K562 (cell line): Measurements from ENCODE around the gene CD46. TPM values are rescaled to one million over a fixed set of nuclear protein-coding genes. Genes with fewer than 3 reads are reported as not detected.

Experiments used
- ATAC-seq: fragments of 200-7000 bp; cut with Tn5 transposase; 3 replicates; pipeline ENCODE4 v1.9.1; 2020; ENCODE audit warnings: moderate library complexity
- BruUV-seq: library from RNA; stranded (reverse); fragments of 400-500 nt; replicated peaks from 2 replicates; lab custom pipeline; 2021; lab: Mats Ljungman, UMichigan
- CTCF ChIA-PET: fragments of 300-600 bp; formaldehyde crosslinking; extraction: SDS; loops from one replicate; lab custom pipeline; 2021; ENCODE audit warnings: low intra/inter-chr PET ratio; lab: Yijun Ruan, JAX
- POLR2A ChIA-PET: fragments of 300-600, 350-650 bp; sonication (Branson Sonifier 250); formaldehyde crosslinking; extraction: SDS; loops from one replicate; lab custom pipeline; 2021; ENCODE audit warnings: antibody characterized with exemption, inconsistent platforms; lab: Yijun Ruan, JAX
- DNase-seq, 4 experiments: peaks; one replicate each; pipeline versions ENCODE4 v3.0.0 to v3.0.0-alpha.2; 2011 to 2018; ENCODE audit warnings: low spot score in 3 of 4, mixed read lengths in 3 of 4; ENCODE audit errors: extremely low read depth in 1 of 4
- FAIRE-seq: peaks from 2 replicates; lab custom pipeline; 2011; peaks lifted over from hg19 to GRCh38; lab: Jason Lieb, UNC
- H2AFZ ChIP-seq: 2 replicates; pipeline ENCODE4 v1.6.0; 2011; ENCODE audit warnings: low read depth, low read length, control low read depth, inconsistent platforms
- H3K27ac ChIP-seq: fragments of 200-600 bp; 3 replicates; pipeline ENCODE4 v1.8.0; 2011; ENCODE audit warnings: low read depth, mild to moderate bottlenecking, control low read depth, inconsistent platforms, low read length, moderate library complexity, mixed read lengths; ENCODE audit errors: extremely low read depth
- H3K27me3 ChIP-seq, 2 experiments: fragments of 300-600 bp in 1 of 2; 2 replicates in 1 of 2; 3 replicates in 1 of 2; pipeline versions ENCODE4 v1.6.0 to v1.8.0; 2011; ENCODE audit warnings: inconsistent platforms in 2 of 2, low read length in 2 of 2, mild to moderate bottlenecking in 1 of 2, mixed read lengths in 1 of 2, moderate library complexity in 1 of 2; ENCODE audit not compliant: control insufficient read depth in 2 of 2, insufficient read depth in 2 of 2
- H3K36me3 ChIP-seq: fragments of 300-600 bp; 3 replicates; pipeline ENCODE4 v1.8.0; 2011; ENCODE audit warnings: mild to moderate bottlenecking, low read length, inconsistent platforms; ENCODE audit not compliant: control insufficient read depth, insufficient read depth
- H3K4me1 ChIP-seq, 2 experiments: fragments of 200-600 bp in 1 of 2; replicated peaks in 1 of 2; 2 replicates in 1 of 2; 3 replicates in 1 of 2; pipeline versions ENCODE4 v1.5.1 to v1.8.0; 2011; ENCODE audit warnings: inconsistent platforms in 2 of 2, low read length in 2 of 2, mild to moderate bottlenecking in 1 of 2, mixed read lengths in 1 of 2, moderate library complexity in 1 of 2; ENCODE audit not compliant: control insufficient read depth in 2 of 2, insufficient read depth in 2 of 2
- H3K4me2 ChIP-seq: 2 replicates; pipeline ENCODE4 v1.6.1; 2011; ENCODE audit warnings: low read length, control low read depth, inconsistent platforms, mixed read lengths; ENCODE audit not compliant: insufficient read depth
- H3K4me3 ChIP-seq: fragments of 200-600 bp; sonication (generic), shearing (Covaris generic); 2 replicates; pipeline ENCODE4 v1.5.1; 2016; ENCODE audit warnings: control low read depth, inconsistent platforms
- H3K79me2 ChIP-seq: fragments of 200-600 bp; 3 replicates; pipeline ENCODE4 v1.8.0; 2011; ENCODE audit warnings: low read length, inconsistent platforms; ENCODE audit not compliant: control insufficient read depth, insufficient read depth
- H3K9ac ChIP-seq, 2 experiments: 2 replicates each; pipeline versions ENCODE4 v1.6.0 to v1.6.1; 2011; ENCODE audit warnings: low read depth in 2 of 2, low read length in 2 of 2, control low read depth in 1 of 2, inconsistent platforms in 1 of 2, mild to moderate bottlenecking in 1 of 2, mixed read lengths in 1 of 2; ENCODE audit not compliant: insufficient read depth in 1 of 2
- H3K9me1 ChIP-seq: one replicate; pipeline ENCODE4 v1.6.0; 2011; ENCODE audit warnings: inconsistent platforms, mild to moderate bottlenecking, low read length, moderate library complexity; ENCODE audit not compliant: control insufficient read depth, insufficient read depth
- H3K9me3 ChIP-seq: replicated peaks from 2 replicates; pipeline ENCODE4 v1.5.1; 2011; ENCODE audit warnings: low read depth, low read length, inconsistent platforms; ENCODE audit not compliant: control insufficient read depth, insufficient read depth
- H4K20me1 ChIP-seq: replicated peaks from 2 replicates; pipeline ENCODE4 v1.6.1; 2011; ENCODE audit warnings: low read length, inconsistent platforms, mixed read lengths; ENCODE audit not compliant: control insufficient read depth, insufficient read depth
- NCOR1 ChIP-seq: fragments of 450-650 bp; IDR thresholded peaks from 2 replicates; pipeline ENCODE4 v1.6.1; 2016; ENCODE audit warnings: mild to moderate bottlenecking, moderate library complexity
- RFX5 ChIP-seq: IDR thresholded peaks from 2 replicates; pipeline ENCODE4 v1.6.1; 2011; ENCODE audit warnings: low read depth, mild to moderate bottlenecking, improper control_type of control experiment, low read length
- ZNF23 ChIP-seq: fragments of 250-450 bp; sonication (Bioruptor Pico); IDR thresholded peaks from 2 replicates; pipeline ENCODE4 v1.4.0; 2020; ENCODE audit warnings: mild to moderate bottlenecking
- ZNF717 ChIP-seq: fragments of 250-450 bp; sonication (Bioruptor Pico); IDR thresholded peaks from 2 replicates; pipeline ENCODE4 v1.5.0; 2021
- WGBS: fragments of 100-300 bp; shearing (Covaris generic); methylation state at CpG from one replicate; pipeline ENCODE4 v1.1.6; 2016; ENCODE audit warnings: low coverage, mixed read lengths; ENCODE audit not compliant: insufficient coverage; ENCODE audit errors: missing lambda C conversion rate; 5-methylcytosine and 5-hydroxymethylcytosine counted together
- in situ Hi-C: fragments of 300-500 bp; cut with MboI; formaldehyde crosslinking; loops from 4 replicates; pipeline ENCODE4 v1.15.0; 2018; ENCODE audit warnings: inconsistent platforms, mixed read lengths
- intact Hi-C: fragments of 100-400 bp; cut with micrococcal nuclease; formaldehyde crosslinking; loops from 2 replicates; pipeline ENCODE4 v1.14.2; 2022
- polyA plus RNA-seq, 8 experiments: library from polyadenylated mRNA; depleted of rRNA in 4 of 8; stranded (reverse) in 5 of 8; unstranded in 3 of 8; fragments of >200 nt; fragmentation: Nextera tagmentation in 2 of 8; fragmentation: Illumina TruSeq in 1 of 8; extraction: Ambion mirVana in 2 of 8; extraction: Trizol in 1 of 8; gene quantifications; 2 replicates each; pipeline versions ENCODE4 v1.2.1 to v1.2.3, GENCODE V29; 2011 to 2014; ENCODE audit warnings: inconsistent platforms in 1 of 8, missing spikeins in 1 of 8
- total RNA-seq, 7 experiments: library from RNA; depleted of rRNA in 6 of 7; stranded (reverse); fragments of >200 nt in 6 of 7; fragmentation: Illumina TruSeq in 2 of 7; extraction: Trizol in 2 of 7; gene quantifications; 2 replicates each; pipeline versions ENCODE4 v1.2.1 to v1.2.3, GENCODE V29; 2011 to 2021; ENCODE audit warnings: low replicate concordance in 1 of 7
- TF ChIP-seq, protein P1 (sequence below): fragments of 450-650 bp; formaldehyde crosslinking; IDR thresholded peaks from 2 replicates; pipeline ENCODE4 v1.4.0; 2022; ENCODE audit warnings: mild to moderate bottlenecking, moderate library complexity
- TF ChIP-seq, protein P2 (sequence below), 2 experiments: fragments of 450-650 bp; conservative IDR thresholded peaks; 2 replicates each; pipeline ENCODE4 v1.6.1; 2017; ENCODE audit warnings: mild to moderate bottlenecking in 2 of 2, moderate library complexity in 2 of 2
- TF ChIP-seq, protein P3 (sequence below), 2 experiments: fragments of 450-650 bp; IDR thresholded peaks; 2 replicates each; pipeline ENCODE4 v1.6.1; 2016
- TF ChIP-seq, protein P4 (sequence below): fragments of 450-650 bp; formaldehyde crosslinking; IDR thresholded peaks from 2 replicates; pipeline ENCODE4 v1.4.0; 2020; ENCODE audit warnings: mild to moderate bottlenecking, mixed read lengths

CD46 gene
- total and polyA plus RNA-seq, 9 of the 15 experiments (the other 6 are each of a cell fraction or from before 2014, with no cell fraction given): 87.9 to 374 (median 156) TPM

- peak overlapping the region; percentile 95 for H3K4me2 ChIP-seq
- intact Hi-C loops: loop anchor here (2.0 to 5.0 kb wide), 4 partner anchors 25 to 106 kb away; partner anchors contain the start of gene CR1L
- no peaks in the 10 kb centered on the region for H3K9me3 ChIP-seq
- peak overlapping the region; percentile 83 to 99 for H3K9ac ChIP-seq
- FAIRE-seq: no peak
- no peak overlapping the region; the same call in 2 of the 3 replicates for H3K27ac ChIP-seq
- no TSS peak for BruUV-seq
- H2AFZ ChIP-seq: no peak overlapping the region
- no peak for ATAC-seq
- H3K9me1 ChIP-seq: no peaks in the 10 kb centered on the region
- peaks cover 37% of the 10 kb centered on the region for H3K36me3 ChIP-seq
- WGBS: 9% methylated on average over 7 of the region's 7 CpGs
- H3K79me2 ChIP-seq: peaks cover 100% of the 10 kb centered on the region
- peaks cover 20 to 42% of the 10 kb centered on the region in 2 experiments for H3K4me1 ChIP-seq
- ChIA-PET CTCF (no interaction called here), POLR2A (interaction anchor here (0.6 to 0.7 kb wide), 4 partner anchors 13 to 69 kb away, joined by 3 to 4 read pairs (median 3); no protein-coding TSS in a partner anchor)
- peak overlapping the region; percentile 92 for H3K4me3 ChIP-seq
- no peaks in the 10 kb centered on the region for H3K27me3 ChIP-seq
- no peak for DNase-seq
- TF ChIP-seq, protein P1, sequence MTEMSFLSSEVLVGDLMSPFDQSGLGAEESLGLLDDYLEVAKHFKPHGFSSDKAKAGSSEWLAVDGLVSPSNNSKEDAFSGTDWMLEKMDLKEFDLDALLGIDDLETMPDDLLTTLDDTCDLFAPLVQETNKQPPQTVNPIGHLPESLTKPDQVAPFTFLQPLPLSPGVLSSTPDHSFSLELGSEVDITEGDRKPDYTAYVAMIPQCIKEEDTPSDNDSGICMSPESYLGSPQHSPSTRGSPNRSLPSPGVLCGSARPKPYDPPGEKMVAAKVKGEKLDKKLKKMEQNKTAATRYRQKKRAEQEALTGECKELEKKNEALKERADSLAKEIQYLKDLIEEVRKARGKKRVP (CRISPR knock-in tag): no peak
- TF ChIP-seq NCOR1 (peak; percentile 30; the same call in 1 of the 2 replicates), ZNF23 (CRISPR knock-in tag) (no peak), ZNF717 (CRISPR knock-in tag) (no peak), RFX5 (peak; percentile 89)
- TF ChIP-seq, protein P2, sequence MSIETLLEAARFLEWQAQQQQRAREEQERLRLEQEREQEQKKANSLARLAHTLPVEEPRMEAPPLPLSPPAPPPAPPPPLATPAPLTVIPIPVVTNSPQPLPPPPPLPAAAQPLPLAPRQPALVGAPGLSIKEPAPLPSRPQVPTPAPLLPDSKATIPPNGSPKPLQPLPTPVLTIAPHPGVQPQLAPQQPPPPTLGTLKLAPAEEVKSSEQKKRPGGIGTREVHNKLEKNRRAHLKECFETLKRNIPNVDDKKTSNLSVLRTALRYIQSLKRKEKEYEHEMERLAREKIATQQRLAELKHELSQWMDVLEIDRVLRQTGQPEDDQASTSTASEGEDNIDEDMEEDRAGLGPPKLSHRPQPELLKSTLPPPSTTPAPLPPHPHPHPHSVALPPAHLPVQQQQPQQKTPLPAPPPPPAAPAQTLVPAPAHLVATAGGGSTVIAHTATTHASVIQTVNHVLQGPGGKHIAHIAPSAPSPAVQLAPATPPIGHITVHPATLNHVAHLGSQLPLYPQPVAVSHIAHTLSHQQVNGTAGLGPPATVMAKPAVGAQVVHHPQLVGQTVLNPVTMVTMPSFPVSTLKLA (conservative IDR thresholded peaks at IDR 0.05): 0 out of 4 replicates have a peak, but pooled peaks of 1 of the 2 experiments have one; percentile 20
- TF ChIP-seq, protein P3, sequence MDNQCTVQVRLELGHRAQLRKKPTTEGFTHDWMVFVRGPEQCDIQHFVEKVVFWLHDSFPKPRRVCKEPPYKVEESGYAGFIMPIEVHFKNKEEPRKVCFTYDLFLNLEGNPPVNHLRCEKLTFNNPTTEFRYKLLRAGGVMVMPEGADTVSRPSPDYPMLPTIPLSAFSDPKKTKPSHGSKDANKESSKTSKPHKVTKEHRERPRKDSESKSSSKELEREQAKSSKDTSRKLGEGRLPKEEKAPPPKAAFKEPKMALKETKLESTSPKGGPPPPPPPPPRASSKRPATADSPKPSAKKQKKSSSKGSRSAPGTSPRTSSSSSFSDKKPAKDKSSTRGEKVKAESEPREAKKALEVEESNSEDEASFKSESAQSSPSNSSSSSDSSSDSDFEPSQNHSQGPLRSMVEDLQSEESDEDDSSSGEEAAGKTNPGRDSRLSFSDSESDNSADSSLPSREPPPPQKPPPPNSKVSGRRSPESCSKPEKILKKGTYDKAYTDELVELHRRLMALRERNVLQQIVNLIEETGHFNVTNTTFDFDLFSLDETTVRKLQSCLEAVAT (IDR thresholded peaks at IDR 0.05): 0 out of 4 replicates have a peak, but pooled peaks of 1 of the 2 experiments have one; percentile 2
- TF ChIP-seq, protein P4, sequence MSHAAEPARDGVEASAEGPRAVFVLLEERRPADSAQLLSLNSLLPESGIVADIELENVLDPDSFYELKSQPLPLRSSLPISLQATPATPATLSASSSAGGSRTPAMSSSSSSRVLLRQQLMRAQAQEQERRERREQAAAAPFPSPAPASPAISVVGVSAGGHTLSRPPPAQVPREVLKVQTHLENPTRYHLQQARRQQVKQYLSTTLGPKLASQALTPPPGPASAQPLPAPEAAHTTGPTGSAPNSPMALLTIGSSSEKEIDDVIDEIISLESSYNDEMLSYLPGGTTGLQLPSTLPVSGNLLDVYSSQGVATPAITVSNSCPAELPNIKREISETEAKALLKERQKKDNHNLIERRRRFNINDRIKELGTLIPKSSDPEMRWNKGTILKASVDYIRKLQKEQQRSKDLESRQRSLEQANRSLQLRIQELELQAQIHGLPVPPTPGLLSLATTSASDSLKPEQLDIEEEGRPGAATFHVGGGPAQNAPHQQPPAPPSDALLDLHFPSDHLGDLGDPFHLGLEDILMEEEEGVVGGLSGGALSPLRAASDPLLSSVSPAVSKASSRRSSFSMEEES: no peak
- in situ Hi-C loops: no loop called here
- H4K20me1 ChIP-seq: peaks cover 33% of the 10 kb centered on the region; the same call in 1 of the 2 replicates
Measured at GRCh38 chr1:207753611-207754010, 1.8 kb downstream of the CD46 start.
